Tongue (tissue), 2 donors: ENCODE results near the gene CDHR5. TPM values are rescaled to one million over a fixed set of nuclear protein-coding genes. Genes with fewer than 3 reads are reported as not detected.

Experiments used
- DNase-seq: peaks from one replicate; pipeline ENCODE4 v3.0.0-alpha.2; 2015
- total RNA-seq: library from RNA; depleted of rRNA; stranded (reverse); fragments of >200 nt; gene quantifications from one replicate; pipeline ENCODE4 v1.2.3, GENCODE V29; 2014

CDHR5 gene
- total RNA-seq, 1 donor from 2014 or later = not detected

GRCh38 chr11:610146-610801, 14.5 kb downstream of the CDHR5 start:
- no peak for DNase-seq

- DNase-seq = no peak
These were observed 15.4 kb downstream of the CDHR5 start for GRCh38 chr11:609341-609811.

- no peak for DNase-seq
These were observed 15.9 kb downstream of the CDHR5 start for GRCh38 chr11:608791-609251.

- DNase-seq = no peak
These were observed 16.6 kb downstream of the CDHR5 start for GRCh38 chr11:607971-608659.

- DNase-seq = no peak
These were observed 17.6 kb downstream of the CDHR5 start for GRCh38 chr11:607020-607780.

GRCh38 chr11:606245-606644, 18.5 kb downstream of the CDHR5 start:
- DNase-seq = no peak

- no peak for DNase-seq
These were observed 19.2 kb downstream of the CDHR5 start for GRCh38 chr11:605286-606129.

GRCh38 chr11:603154-603553, 21.6 kb downstream of the CDHR5 start:
- no peak for DNase-seq

GRCh38 chr11:601573-602245, 23.0 kb downstream of the CDHR5 start:
- DNase-seq = no peak

GRCh38 chr11:598005-598680, 26.6 kb downstream of the CDHR5 start:
- no peak for DNase-seq

GRCh38 chr11:597166-597725, 27.5 kb downstream of the CDHR5 start:
- no peak for DNase-seq

- DNase-seq = no peak
These were observed 28.4 kb downstream of the CDHR5 start for GRCh38 chr11:596374-596773.

- no peak for DNase-seq
These were observed 29.4 kb downstream of the CDHR5 start for GRCh38 chr11:595400-595799.

- DNase-seq = no peak
These were observed 31.4 kb downstream of the CDHR5 start for GRCh38 chr11:593347-593746.

- DNase-seq = no peak
These were observed 31.8 kb downstream of the CDHR5 start for GRCh38 chr11:592918-593317.

GRCh38 chr11:592501-592900, 32.3 kb downstream of the CDHR5 start:
- DNase-seq = no peak

GRCh38 chr11:590997-591396, 33.8 kb downstream of the CDHR5 start:
- DNase-seq = no peak

GRCh38 chr11:589798-590197, 35.0 kb downstream of the CDHR5 start:
- DNase-seq = no peak

- no peak for DNase-seq
These were observed 36.8 kb downstream of the CDHR5 start for GRCh38 chr11:587978-588380.

- DNase-seq = no peak
These were observed 37.2 kb downstream of the CDHR5 start for GRCh38 chr11:587546-587945.
